B cell (primary cell): Measurements from ENCODE around the gene XDH. TPM values are rescaled to one million over a fixed set of nuclear protein-coding genes. Genes with fewer than 3 reads are reported as not detected.

Experiments used
- ATAC-seq: fragments of 200-7000 bp; cut with Tn5 transposase; one replicate; pipeline ENCODE4 v1.10.0; 2021; ENCODE audit warnings: low read depth, mild to moderate bottlenecking, moderate number of reproducible peaks, moderate library complexity
- CTCF ChIA-PET: fragments of 350-600 bp; sonication (Branson Sonifier 250); formaldehyde crosslinking; loops from one replicate; lab custom pipeline; 2021; ENCODE audit warnings: antibody characterized with exemption, inconsistent platforms; lab: Charles Lee
- POLR2A ChIA-PET: fragments of 350-600 bp; sonication (Branson Sonifier 250); formaldehyde crosslinking; loops from one replicate; lab custom pipeline; 2021; ENCODE audit warnings: antibody characterized with exemption; lab: Charles Lee
- DNase-seq: peaks from one replicate; pipeline ENCODE4 v3.0.0; 2013
- H2AFZ ChIP-seq: 2 replicates; pipeline ENCODE4 v1.6.1; 2012; ENCODE audit warnings: mild to moderate bottlenecking, low read depth, low read length; ENCODE audit not compliant: insufficient read depth, poor library complexity, severe bottlenecking
- H3K27ac ChIP-seq, 2 donors: 1 replicate in 1 of 2; 2 replicates in 1 of 2; pipeline ENCODE4 v1.5.1; 2012 to 2013; ENCODE audit warnings: low read length in 2 of 2, mild to moderate bottlenecking in 2 of 2, moderate library complexity in 1 of 2
- H3K27me3 ChIP-seq, 4 experiments: fragments of 200-600 bp in 1 of 4; sonication (generic) in 1 of 4; replicated peaks in 1 of 4; 1 replicate in 2 of 4; 2 replicates in 2 of 4; pipeline versions ENCODE4 v1.6.1 to v1.7.0; 2013 to 2016; ENCODE audit warnings: low read length in 3 of 4, mild to moderate bottlenecking in 2 of 4, mixed read lengths in 1 of 4, moderate library complexity in 1 of 4; ENCODE audit not compliant: insufficient read depth in 4 of 4, control insufficient read depth in 3 of 4; ENCODE audit errors: control extremely low read depth in 1 of 4
- H3K36me3 ChIP-seq, 2 experiments: replicated peaks in 1 of 2; 1 replicate in 1 of 2; 2 replicates in 1 of 2; pipeline versions ENCODE4 v1.6.1 to v1.7.1; 2013; ENCODE audit warnings: low read length in 1 of 2; ENCODE audit not compliant: insufficient read depth in 2 of 2, control insufficient read depth in 1 of 2; ENCODE audit errors: control extremely low read depth in 1 of 2, extremely low read depth in 1 of 2
- H3K4me1 ChIP-seq, 2 donors: fragments of 200-600 bp in 1 of 2; sonication (generic) in 1 of 2; 1 replicate in 1 of 2; 2 replicates in 1 of 2; pipeline versions ENCODE4 v1.5.1 to v1.6.1; 2013 to 2017; ENCODE audit warnings: low read length in 2 of 2; ENCODE audit not compliant: control insufficient read depth in 2 of 2, insufficient read depth in 2 of 2
- H3K4me2 ChIP-seq: replicated peaks from 2 replicates; pipeline ENCODE3; 2012; ENCODE audit warnings: mild to moderate bottlenecking, low read depth, low read length; ENCODE audit not compliant: poor library complexity, severe bottlenecking
- H3K4me3 ChIP-seq, 5 experiments: fragments of 200-600 bp in 1 of 5; sonication (generic) in 1 of 5; 1 replicate in 3 of 5; 2 replicates in 2 of 5; pipeline versions ENCODE4 v1.5.1 to v1.7.0; 2011 to 2016; ENCODE audit warnings: low read length in 4 of 5, mild to moderate bottlenecking in 4 of 5, low read depth in 2 of 5, control low read depth in 1 of 5, moderate library complexity in 1 of 5; ENCODE audit not compliant: insufficient read depth in 1 of 5; ENCODE audit errors: control extremely low read depth in 1 of 5, extremely low read depth in 1 of 5
- H3K79me2 ChIP-seq: fragments of 200-600 bp; sonication (generic); one replicate; pipeline ENCODE4 v1.6.0; 2016; ENCODE audit warnings: low read length; ENCODE audit not compliant: control insufficient read depth, insufficient read depth
- H3K9ac ChIP-seq: fragments of 200-600 bp; sonication (generic); 2 replicates; pipeline ENCODE4 v1.6.1; 2017; ENCODE audit warnings: mild to moderate bottlenecking, low read length, moderate library complexity
- H3K9me3 ChIP-seq, 3 donors: one replicate each; pipeline versions ENCODE4 v1.6.1 to v1.7.1; 2013; ENCODE audit warnings: low read length in 2 of 3; ENCODE audit not compliant: control insufficient read depth in 2 of 3, insufficient read depth in 1 of 3; ENCODE audit errors: control extremely low read depth in 1 of 3
- H4K20me1 ChIP-seq: 2 replicates; pipeline ENCODE4 v1.6.0; 2012; ENCODE audit warnings: mild to moderate bottlenecking, low read length; ENCODE audit not compliant: insufficient read depth, control insufficient read depth, poor library complexity, severe bottlenecking
- H3K27ac Mint-ChIP-seq: one replicate; pipeline ENCODE4 v1.8.0; 2021; ENCODE audit warnings: mixed read lengths
- H3K27me3 Mint-ChIP-seq: one replicate; pipeline ENCODE4 v1.8.0; 2021; ENCODE audit warnings: mixed read lengths
- H3K4me1 Mint-ChIP-seq: one replicate; pipeline ENCODE4 v1.8.0; 2021; ENCODE audit warnings: mixed read lengths
- H3K4me3 Mint-ChIP-seq: one replicate; pipeline ENCODE4 v1.8.0; 2021; ENCODE audit warnings: mixed read lengths
- H3K9me3 Mint-ChIP-seq: one replicate; pipeline ENCODE4 v1.8.0; 2022; ENCODE audit warnings: mixed read lengths; ENCODE audit not compliant: insufficient read depth
- CTCF ChIP-seq: fragments of 200-600 bp; IDR thresholded peaks from one replicate; pipeline ENCODE4 v1.8.0; 2022; ENCODE audit warnings: antibody characterized with exemption, mild to moderate bottlenecking
- EZH2 ChIP-seq: IDR thresholded peaks from 2 replicates; pipeline ENCODE4 v1.6.1; 2012; ENCODE audit warnings: borderline replicate concordance, low read depth, mild to moderate bottlenecking, moderate library complexity, low read length; ENCODE audit not compliant: insufficient read depth, poor library complexity, severe bottlenecking
- WGBS: methylation state at CpG from one replicate; pipeline ENCODE4 v1.1.5; 2013; ENCODE audit warnings: missing lambda C conversion rate; ENCODE audit not compliant: insufficient coverage; 5-methylcytosine and 5-hydroxymethylcytosine counted together
- intact Hi-C: fragments of 100-400 bp; cut with micrococcal nuclease; formaldehyde crosslinking; loops from one replicate; pipeline ENCODE4 v1.10.0; 2022
- polyA plus RNA-seq: library from polyadenylated mRNA; depleted of rRNA; stranded (reverse); fragments of >200 nt; gene quantifications from 2 replicates; pipeline ENCODE4 v1.2.3, GENCODE V29; 2012
- total RNA-seq, 2 donors: library from RNA; stranded (reverse); fragments of 120-200 nt in 1 of 2; gene quantifications; 1 replicate in 1 of 2; 2 replicates in 1 of 2; pipeline versions ENCODE4 v1.2.3 to v1.2.4, GENCODE V29; 2013 to 2022

XDH gene
- total and polyA plus RNA-seq, 2 donors (not counting 1 experiment from before 2014, with no cell fraction given) = not detected

- H3K79me2 ChIP-seq = no peaks in the 10 kb centered on the region
- no peaks in the 10 kb centered on the region for H3K4me1 ChIP-seq
- no peaks in the 10 kb centered on the region for H3K27me3 Mint-ChIP-seq
- ChIA-PET CTCF (no interaction called here), POLR2A (no interaction called here)
- H3K9me3 ChIP-seq = no peaks in the 10 kb centered on the region
- ATAC-seq = no peak
- H3K27ac ChIP-seq = no peak overlapping the region
- 92% methylated on average over 3 of the region's 3 CpGs for WGBS
- intact Hi-C loops = no loop called here
- H4K20me1 ChIP-seq = no peaks in the 10 kb centered on the region
- no peak overlapping the region for H3K4me2 ChIP-seq
- no peaks in the 10 kb centered on the region for H3K27me3 ChIP-seq
- no peak overlapping the region for H2AFZ ChIP-seq
- H3K9me3 Mint-ChIP-seq = no peaks in the 10 kb centered on the region
- H3K27ac Mint-ChIP-seq = no peak overlapping the region
- no peak for DNase-seq
- no peak overlapping the region for H3K9ac ChIP-seq
- no peak overlapping the region for H3K4me3 Mint-ChIP-seq
- TF ChIP-seq CTCF (no peak), EZH2 (no peak)
- H3K4me1 Mint-ChIP-seq = no peaks in the 10 kb centered on the region
- H3K36me3 ChIP-seq = no peaks in the 10 kb centered on the region
- H3K4me3 ChIP-seq = no peak overlapping the region
Observed at GRCh38 chr2:31380243-31380642, 34.3 kb downstream of the XDH start.

GRCh38 chr2:31379747-31380146 is 34.8 kb downstream of the XDH start:
- H3K4me3 ChIP-seq = no peak overlapping the region
- no peaks in the 10 kb centered on the region for H3K27me3 ChIP-seq
- no peaks in the 10 kb centered on the region for H3K9me3 Mint-ChIP-seq
- intact Hi-C loops = no loop called here
- no peaks in the 10 kb centered on the region for H3K36me3 ChIP-seq
- H3K27ac Mint-ChIP-seq = no peak overlapping the region
- no peaks in the 10 kb centered on the region for H3K9me3 ChIP-seq
- H3K4me1 Mint-ChIP-seq = no peaks in the 10 kb centered on the region
- H3K4me1 ChIP-seq = no peaks in the 10 kb centered on the region
- no peaks in the 10 kb centered on the region for H3K79me2 ChIP-seq
- H3K27ac ChIP-seq = no peak overlapping the region
- no peaks in the 10 kb centered on the region for H3K27me3 Mint-ChIP-seq
- no peaks in the 10 kb centered on the region for H4K20me1 ChIP-seq
- H3K9ac ChIP-seq = no peak overlapping the region
- POLR2A ChIA-PET = no interaction called here
- no peak overlapping the region for H2AFZ ChIP-seq
- TF ChIP-seq CTCF (no peak), EZH2 (no peak)
- DNase-seq (no peak), ATAC-seq (no peak)
- no peak overlapping the region for H3K4me2 ChIP-seq
- H3K4me3 Mint-ChIP-seq = no peak overlapping the region
- CTCF ChIA-PET = no interaction called here
- WGBS = no CpG with 5 or more reads among the region's 1 CpG
